22Rv1 (cell line): ENCODE measurements around the gene GRAMD1B.

Source experiments
- ZFX ChIP-seq: fragments of 450-650 bp; IDR thresholded peaks from 2 replicates; pipeline ENCODE4 v1.6.1; 2017; ENCODE audit warnings: antibody characterized with exemption, borderline replicate concordance
- TF ChIP-seq, protein P1 (sequence below): fragments of 450-650 bp; IDR thresholded peaks from 2 replicates; pipeline ENCODE4 v1.5.1; 2017; ENCODE audit warnings: mild to moderate bottlenecking

DNA sequence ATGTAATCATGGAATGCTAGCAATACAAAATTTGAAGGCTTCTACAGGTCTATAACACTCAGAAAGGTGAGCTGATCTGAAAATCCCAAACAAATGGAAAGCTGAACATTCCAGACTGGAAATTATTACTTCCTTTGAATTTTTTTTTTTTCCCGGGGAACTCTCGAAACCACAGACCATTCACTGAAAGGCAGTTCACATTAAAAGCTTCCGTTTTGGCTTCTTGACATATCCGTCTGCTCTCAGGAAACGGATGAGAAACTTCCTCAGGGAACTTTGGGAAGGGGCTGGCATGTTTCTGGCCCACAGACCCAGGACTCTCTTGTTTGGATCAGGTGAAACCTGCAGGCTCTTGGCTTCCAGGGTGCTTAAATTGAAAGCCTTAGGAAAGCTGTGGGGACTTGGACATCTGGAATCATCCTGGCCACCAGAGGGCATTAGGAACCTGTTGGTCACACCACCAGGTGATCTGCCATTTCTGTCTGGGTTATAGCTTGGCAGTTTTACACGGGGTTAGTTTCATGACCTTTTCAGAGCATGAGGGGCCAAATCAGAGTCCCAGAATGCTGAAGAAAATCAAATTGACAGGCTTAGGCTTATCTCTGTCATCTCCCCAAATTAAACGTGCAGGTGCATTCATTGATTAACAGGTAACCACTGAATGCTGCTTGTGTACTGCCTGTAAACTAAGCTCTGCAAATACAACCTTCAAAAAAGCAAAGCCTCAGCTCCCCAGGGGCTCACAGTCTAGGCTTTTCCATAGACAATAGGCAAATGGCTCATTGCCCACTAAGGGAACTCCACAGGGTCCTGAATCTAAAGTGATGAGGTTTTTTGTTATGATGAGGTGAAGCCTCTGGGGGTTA, 22.7 kb upstream of the GRAMD1B start:
- TF ChIP-seq, protein P1, sequence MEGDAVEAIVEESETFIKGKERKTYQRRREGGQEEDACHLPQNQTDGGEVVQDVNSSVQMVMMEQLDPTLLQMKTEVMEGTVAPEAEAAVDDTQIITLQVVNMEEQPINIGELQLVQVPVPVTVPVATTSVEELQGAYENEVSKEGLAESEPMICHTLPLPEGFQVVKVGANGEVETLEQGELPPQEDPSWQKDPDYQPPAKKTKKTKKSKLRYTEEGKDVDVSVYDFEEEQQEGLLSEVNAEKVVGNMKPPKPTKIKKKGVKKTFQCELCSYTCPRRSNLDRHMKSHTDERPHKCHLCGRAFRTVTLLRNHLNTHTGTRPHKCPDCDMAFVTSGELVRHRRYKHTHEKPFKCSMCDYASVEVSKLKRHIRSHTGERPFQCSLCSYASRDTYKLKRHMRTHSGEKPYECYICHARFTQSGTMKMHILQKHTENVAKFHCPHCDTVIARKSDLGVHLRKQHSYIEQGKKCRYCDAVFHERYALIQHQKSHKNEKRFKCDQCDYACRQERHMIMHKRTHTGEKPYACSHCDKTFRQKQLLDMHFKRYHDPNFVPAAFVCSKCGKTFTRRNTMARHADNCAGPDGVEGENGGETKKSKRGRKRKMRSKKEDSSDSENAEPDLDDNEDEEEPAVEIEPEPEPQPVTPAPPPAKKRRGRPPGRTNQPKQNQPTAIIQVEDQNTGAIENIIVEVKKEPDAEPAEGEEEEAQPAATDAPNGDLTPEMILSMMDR, result peak; percentile 75
- no peak for TF ChIP-seq ZFX
